WTC11 (cell line): Measurements from ENCODE around the gene ID3. TPM values are rescaled to one million over a fixed set of nuclear protein-coding genes. Genes with fewer than 3 reads are reported as not detected.

Experiments used
- ATAC-seq: fragments of 200-7000 bp; cut with Tn5 transposase; 2 replicates; pipeline ENCODE4 v1.10.0; 2021; ENCODE audit warnings: mild to moderate bottlenecking, moderate library complexity
- CTCF ChIA-PET: fragments of 300-600 bp; sonication (Branson Sonifier 250); formaldehyde crosslinking; loops from one replicate; lab custom pipeline; 2021; ENCODE audit warnings: antibody characterized with exemption; lab: Charles Lee
- POLR2A ChIA-PET: fragments of 350-600 bp; sonication (Branson Sonifier 250); formaldehyde crosslinking; loops from one replicate; lab custom pipeline; 2021; ENCODE audit warnings: antibody characterized with exemption; lab: Charles Lee
- DNase-seq: peaks from one replicate; pipeline ENCODE4 v3.0.0; 2021; ENCODE audit warnings: low spot score
- H3K27ac Mint-ChIP-seq: 2 replicates; pipeline ENCODE4 v1.8.0; 2021; ENCODE audit warnings: mixed read lengths
- H3K27me3 Mint-ChIP-seq: 2 replicates; pipeline ENCODE4 v1.8.0; 2021; ENCODE audit warnings: low read depth, mild to moderate bottlenecking, moderate library complexity, mixed read lengths
- H3K36me3 Mint-ChIP-seq: 2 replicates; pipeline ENCODE4 v1.8.0; 2021; ENCODE audit warnings: mixed read lengths
- H3K4me1 Mint-ChIP-seq: 2 replicates; pipeline ENCODE4 v1.8.0; 2022; ENCODE audit warnings: mixed read lengths
- H3K4me3 Mint-ChIP-seq: 2 replicates; pipeline ENCODE4 v1.8.0; 2021; ENCODE audit warnings: mild to moderate bottlenecking, moderate library complexity, mixed read lengths
- H3K9me3 Mint-ChIP-seq: 2 replicates; pipeline ENCODE4 v1.8.0; 2021; ENCODE audit warnings: mixed read lengths
- ATF1 ChIP-seq: sonication (generic); formaldehyde crosslinking; IDR thresholded peaks from 2 replicates; pipeline ENCODE4 v1.8.1; 2023; ENCODE audit warnings: mild to moderate bottlenecking, moderate library complexity, missing genetic modification reagents
- CREB1 ChIP-seq: sonication (generic); formaldehyde crosslinking; IDR thresholded peaks from 2 replicates; pipeline ENCODE4 v1.8.0; 2023; ENCODE audit warnings: mild to moderate bottlenecking, missing genetic modification reagents
- CREM ChIP-seq: sonication (generic); formaldehyde crosslinking; IDR thresholded peaks from 2 replicates; pipeline ENCODE4 v1.8.1; 2022; ENCODE audit warnings: mild to moderate bottlenecking, missing genetic modification reagents, moderate library complexity
- FOXK1 ChIP-seq: sonication (generic); formaldehyde crosslinking; IDR thresholded peaks from 2 replicates; pipeline ENCODE4 v1.8.0; 2022; ENCODE audit warnings: mild to moderate bottlenecking, moderate library complexity, missing genetic modification reagents
- GABPB1 ChIP-seq: sonication (generic); formaldehyde crosslinking; IDR thresholded peaks from 2 replicates; pipeline ENCODE4 v1.8.1; 2023; ENCODE audit warnings: mild to moderate bottlenecking, missing genetic modification reagents
- IRF2 ChIP-seq: sonication (generic); formaldehyde crosslinking; IDR thresholded peaks from 2 replicates; pipeline ENCODE4 v1.8.0; 2022; ENCODE audit warnings: low read depth, missing genetic modification reagents, borderline replicate concordance
- KAT7 ChIP-seq: sonication (generic); formaldehyde crosslinking; IDR thresholded peaks from 2 replicates; pipeline ENCODE4 v1.8.1; 2023; ENCODE audit warnings: missing genetic modification reagents, mild to moderate bottlenecking, borderline replicate concordance
- NFE2L1 ChIP-seq: sonication (generic); formaldehyde crosslinking; IDR thresholded peaks from 2 replicates; pipeline ENCODE4 v1.8.1; 2023; ENCODE audit warnings: missing genetic modification reagents
- SMAD4 ChIP-seq: sonication (generic); formaldehyde crosslinking; IDR thresholded peaks from 2 replicates; pipeline ENCODE4 v1.8.0; 2022; ENCODE audit warnings: mild to moderate bottlenecking, missing genetic modification reagents
- TEAD1 ChIP-seq: sonication (generic); formaldehyde crosslinking; IDR thresholded peaks from 2 replicates; pipeline ENCODE4 v1.8.0; 2022; ENCODE audit warnings: mild to moderate bottlenecking, missing genetic modification reagents
- ZNF138 ChIP-seq: sonication (generic); formaldehyde crosslinking; conservative IDR thresholded peaks from 2 replicates; pipeline ENCODE4 v1.8.1; 2022; ENCODE audit warnings: mild to moderate bottlenecking, moderate library complexity, missing genetic modification reagents
- ZNF232 ChIP-seq: sonication (generic); formaldehyde crosslinking; IDR thresholded peaks from 2 replicates; pipeline ENCODE4 v1.8.0; 2022; ENCODE audit warnings: mild to moderate bottlenecking, missing genetic modification reagents
- ZNF396 ChIP-seq: fragments of 250-450 bp; sonication (Bioruptor Pico); IDR thresholded peaks from 2 replicates; pipeline ENCODE4 v1.8.0; 2021; ENCODE audit warnings: mild to moderate bottlenecking, moderate library complexity, borderline replicate concordance
- ZNF416 ChIP-seq: fragments of 250-450 bp; sonication (Bioruptor Pico); IDR thresholded peaks from 2 replicates; pipeline ENCODE4 v1.9.0; 2021; ENCODE audit warnings: mild to moderate bottlenecking, inconsistent platforms
- ZNF423 ChIP-seq: fragments of 250-450 bp; sonication (Bioruptor Pico); IDR thresholded peaks from 2 replicates; pipeline ENCODE4 v2.1.2; 2022; ENCODE audit warnings: mild to moderate bottlenecking, moderate library complexity
- total RNA-seq: library from RNA; stranded (reverse); gene quantifications from 3 replicates; pipeline ENCODE4 v1.2.3, GENCODE V29; 2021
- TF ChIP-seq, protein P1 (sequence below): sonication (generic); formaldehyde crosslinking; IDR thresholded peaks from 2 replicates; pipeline ENCODE4 v1.8.1; 2023; ENCODE audit warnings: mild to moderate bottlenecking, missing genetic modification reagents
- TF ChIP-seq, protein P2 (sequence below): sonication (generic); formaldehyde crosslinking; IDR thresholded peaks from 2 replicates; pipeline ENCODE4 v1.8.0; 2022; ENCODE audit warnings: mild to moderate bottlenecking, missing genetic modification reagents
- TF ChIP-seq, protein P3 (sequence below): fragments of 250-450 bp; sonication (Bioruptor Pico); IDR thresholded peaks from 2 replicates; pipeline ENCODE4 v2.1.2; 2022; ENCODE audit warnings: mild to moderate bottlenecking, moderate library complexity
- TF ChIP-seq, protein P4 (sequence below): sonication (generic); formaldehyde crosslinking; IDR thresholded peaks from 2 replicates; pipeline ENCODE4 v1.8.1; 2023; ENCODE audit warnings: mild to moderate bottlenecking, missing genetic modification reagents
- TF ChIP-seq, protein P5 (sequence below): sonication (generic); formaldehyde crosslinking; IDR thresholded peaks from 2 replicates; pipeline ENCODE4 v1.8.0; 2023; ENCODE audit warnings: missing genetic modification reagents, mild to moderate bottlenecking, borderline replicate concordance

The ID3 gene
- total RNA-seq, 1 experiment from 2014 or later = 168 TPM

DNA sequence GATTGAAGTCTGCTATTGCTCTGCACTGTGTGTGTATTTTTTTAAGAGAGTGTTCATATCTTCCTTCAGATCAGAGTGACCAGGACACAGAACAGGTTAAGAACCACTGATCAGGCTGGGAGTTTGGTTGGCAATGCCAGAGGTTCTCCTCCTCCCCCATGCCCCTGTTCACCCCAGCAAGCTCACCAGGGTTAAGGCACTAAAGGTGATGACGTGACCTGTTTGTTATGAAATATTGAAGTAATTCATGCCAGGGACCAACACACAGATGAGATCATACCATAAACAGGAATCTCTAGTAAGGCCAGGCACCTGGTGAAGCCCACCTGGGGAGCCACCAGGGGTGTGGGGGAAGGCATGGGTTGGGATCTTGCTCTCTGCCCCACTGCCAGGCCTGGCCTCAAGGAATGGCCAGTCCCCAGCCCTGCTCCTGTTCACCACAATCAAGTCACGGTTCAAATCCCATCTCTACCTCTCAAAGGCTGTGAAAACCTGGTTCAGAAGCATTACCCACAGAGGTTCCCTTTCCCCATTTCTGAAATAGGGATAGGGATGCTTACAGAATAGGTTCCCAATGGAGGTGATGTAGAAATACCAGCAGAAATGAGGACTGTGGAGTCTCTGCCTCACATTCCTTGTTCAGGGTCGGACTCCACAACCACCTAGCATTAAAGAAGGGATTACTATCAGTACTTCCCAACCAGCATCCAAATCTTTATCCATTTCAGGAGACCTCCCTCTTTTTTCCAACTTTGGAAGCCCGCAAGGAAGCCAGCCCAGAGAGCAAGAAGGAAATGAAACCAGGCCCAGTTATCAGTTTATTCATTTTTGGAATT, 2.4 kb downstream of the ID3 start (continued):
- TF ChIP-seq, protein P1, sequence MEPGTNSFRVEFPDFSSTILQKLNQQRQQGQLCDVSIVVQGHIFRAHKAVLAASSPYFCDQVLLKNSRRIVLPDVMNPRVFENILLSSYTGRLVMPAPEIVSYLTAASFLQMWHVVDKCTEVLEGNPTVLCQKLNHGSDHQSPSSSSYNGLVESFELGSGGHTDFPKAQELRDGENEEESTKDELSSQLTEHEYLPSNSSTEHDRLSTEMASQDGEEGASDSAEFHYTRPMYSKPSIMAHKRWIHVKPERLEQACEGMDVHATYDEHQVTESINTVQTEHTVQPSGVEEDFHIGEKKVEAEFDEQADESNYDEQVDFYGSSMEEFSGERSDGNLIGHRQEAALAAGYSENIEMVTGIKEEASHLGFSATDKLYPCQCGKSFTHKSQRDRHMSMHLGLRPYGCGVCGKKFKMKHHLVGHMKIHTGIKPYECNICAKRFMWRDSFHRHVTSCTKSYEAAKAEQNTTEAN (CRISPR knock-in tag) = 0 out of 2 replicates have a peak, but pooled peaks have one; percentile 38
- TF ChIP-seq ZNF423 (CRISPR knock-in tag) (0 out of 2 replicates have a peak, but pooled peaks have one; percentile 8), NFE2L1 (CRISPR knock-in tag) (no peak)

DNA sequence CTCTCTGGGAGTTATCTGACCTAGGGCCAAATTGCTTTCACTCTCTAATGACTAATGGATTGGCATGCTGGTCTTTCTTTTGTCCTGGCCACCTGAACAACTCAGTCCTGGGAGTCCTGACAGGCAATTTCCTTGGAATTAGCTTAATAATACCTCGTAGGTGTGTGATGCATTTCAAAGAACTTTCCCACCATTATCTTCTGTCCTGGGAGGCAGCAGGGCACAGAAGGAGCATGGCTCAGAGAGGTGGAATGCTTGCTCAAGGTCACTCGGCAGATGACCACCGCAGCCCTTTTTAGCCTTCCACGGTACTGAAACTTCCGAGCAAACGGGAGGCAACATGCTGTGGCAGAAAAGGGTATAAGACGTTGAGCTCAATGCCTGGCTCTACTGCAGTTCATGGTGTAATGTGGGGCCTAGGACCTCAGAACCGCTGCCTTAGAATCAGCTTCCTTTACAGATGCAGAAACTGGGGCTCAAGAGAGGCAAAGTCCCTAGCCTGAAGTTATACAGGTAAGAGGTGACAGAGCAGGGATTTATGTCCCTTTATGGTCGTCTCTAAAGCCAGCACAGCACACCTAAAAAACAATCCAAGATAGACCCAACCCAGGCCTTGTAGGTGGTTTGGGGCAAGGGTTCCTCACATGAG, 3.2 kb downstream of the ID3 start:
- Mint-ChIP-seq H3K27ac (peak overlapping the region; percentile 98), H3K27me3 (no peaks in the 10 kb centered on the region; the same call in 1 of the 2 replicates), H3K36me3 (peaks cover 19% of the 10 kb centered on the region), H3K4me1 (peaks cover 73% of the 10 kb centered on the region), H3K9me3 (no peaks in the 10 kb centered on the region), H3K4me3 (peak overlapping the region; percentile 94)
- ChIA-PET CTCF (interaction anchor here (0.5 to 13.3 kb wide), 17 partner anchors 9 to 212 kb away, joined by 3 to 341 read pairs (median 5); partner anchors contain the start of genes HNRNPR and RPL11), POLR2A (interaction anchor here (0.8 to 7.7 kb wide), 16 partner anchors 8 to 81 kb away, joined by 3 to 100 read pairs (median 6); partner anchors contain the start of gene ASAP3)
- DNase-seq = peak; percentile 76
- ATAC-seq = peak; percentile 45
- TF ChIP-seq TEAD1 (CRISPR knock-in tag) (peak; percentile 97), ZNF232 (0 out of 2 replicates have a peak, but pooled peaks have one; percentile 10), GABPB1 (CRISPR knock-in tag) (no peak), SMAD4 (CRISPR knock-in tag) (no peak), ZNF416 (peak; percentile 90), ATF1 (no peak), ZNF396 (no peak), KAT7 (CRISPR knock-in tag) (no peak), FOXK1 (CRISPR knock-in tag) (peak; percentile 83), CREB1 (CRISPR knock-in tag) (no peak; the same call in 1 of the 2 replicates), IRF2 (no peak), ZNF138 (CRISPR knock-in tag) (no peak), CREM (peak; percentile 73; the same call in 1 of the 2 replicates)
- TF ChIP-seq, protein P2, sequence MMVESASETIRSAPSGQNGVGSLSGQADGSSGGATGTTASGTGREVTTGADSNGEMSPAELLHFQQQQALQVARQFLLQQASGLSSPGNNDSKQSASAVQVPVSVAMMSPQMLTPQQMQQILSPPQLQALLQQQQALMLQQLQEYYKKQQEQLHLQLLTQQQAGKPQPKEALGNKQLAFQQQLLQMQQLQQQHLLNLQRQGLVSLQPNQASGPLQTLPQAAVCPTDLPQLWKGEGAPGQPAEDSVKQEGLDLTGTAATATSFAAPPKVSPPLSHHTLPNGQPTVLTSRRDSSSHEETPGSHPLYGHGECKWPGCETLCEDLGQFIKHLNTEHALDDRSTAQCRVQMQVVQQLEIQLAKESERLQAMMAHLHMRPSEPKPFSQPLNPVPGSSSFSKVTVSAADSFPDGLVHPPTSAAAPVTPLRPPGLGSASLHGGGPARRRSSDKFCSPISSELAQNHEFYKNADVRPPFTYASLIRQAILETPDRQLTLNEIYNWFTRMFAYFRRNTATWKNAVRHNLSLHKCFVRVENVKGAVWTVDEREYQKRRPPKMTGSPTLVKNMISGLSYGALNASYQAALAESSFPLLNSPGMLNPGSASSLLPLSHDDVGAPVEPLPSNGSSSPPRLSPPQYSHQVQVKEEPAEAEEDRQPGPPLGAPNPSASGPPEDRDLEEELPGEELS (CRISPR knock-in tag) = no peak; the same call in 1 of the 2 replicates
- TF ChIP-seq, protein P3, sequence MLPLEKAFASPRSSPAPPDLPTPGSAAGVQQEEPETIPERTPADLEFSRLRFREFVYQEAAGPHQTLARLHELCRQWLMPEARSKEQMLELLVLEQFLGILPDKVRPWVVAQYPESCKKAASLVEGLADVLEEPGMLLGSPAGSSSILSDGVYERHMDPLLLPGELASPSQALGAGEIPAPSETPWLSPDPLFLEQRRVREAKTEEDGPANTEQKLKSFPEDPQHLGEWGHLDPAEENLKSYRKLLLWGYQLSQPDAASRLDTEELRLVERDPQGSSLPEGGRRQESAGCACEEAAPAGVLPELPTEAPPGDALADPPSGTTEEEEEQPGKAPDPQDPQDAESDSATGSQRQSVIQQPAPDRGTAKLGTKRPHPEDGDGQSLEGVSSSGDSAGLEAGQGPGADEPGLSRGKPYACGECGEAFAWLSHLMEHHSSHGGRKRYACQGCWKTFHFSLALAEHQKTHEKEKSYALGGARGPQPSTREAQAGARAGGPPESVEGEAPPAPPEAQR (CRISPR knock-in tag) = no peak
- TF ChIP-seq, protein P4, sequence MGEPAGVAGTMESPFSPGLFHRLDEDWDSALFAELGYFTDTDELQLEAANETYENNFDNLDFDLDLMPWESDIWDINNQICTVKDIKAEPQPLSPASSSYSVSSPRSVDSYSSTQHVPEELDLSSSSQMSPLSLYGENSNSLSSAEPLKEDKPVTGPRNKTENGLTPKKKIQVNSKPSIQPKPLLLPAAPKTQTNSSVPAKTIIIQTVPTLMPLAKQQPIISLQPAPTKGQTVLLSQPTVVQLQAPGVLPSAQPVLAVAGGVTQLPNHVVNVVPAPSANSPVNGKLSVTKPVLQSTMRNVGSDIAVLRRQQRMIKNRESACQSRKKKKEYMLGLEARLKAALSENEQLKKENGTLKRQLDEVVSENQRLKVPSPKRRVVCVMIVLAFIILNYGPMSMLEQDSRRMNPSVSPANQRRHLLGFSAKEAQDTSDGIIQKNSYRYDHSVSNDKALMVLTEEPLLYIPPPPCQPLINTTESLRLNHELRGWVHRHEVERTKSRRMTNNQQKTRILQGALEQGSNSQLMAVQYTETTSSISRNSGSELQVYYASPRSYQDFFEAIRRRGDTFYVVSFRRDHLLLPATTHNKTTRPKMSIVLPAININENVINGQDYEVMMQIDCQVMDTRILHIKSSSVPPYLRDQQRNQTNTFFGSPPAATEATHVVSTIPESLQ (CRISPR knock-in tag) = no peak
- TF ChIP-seq, protein P5, sequence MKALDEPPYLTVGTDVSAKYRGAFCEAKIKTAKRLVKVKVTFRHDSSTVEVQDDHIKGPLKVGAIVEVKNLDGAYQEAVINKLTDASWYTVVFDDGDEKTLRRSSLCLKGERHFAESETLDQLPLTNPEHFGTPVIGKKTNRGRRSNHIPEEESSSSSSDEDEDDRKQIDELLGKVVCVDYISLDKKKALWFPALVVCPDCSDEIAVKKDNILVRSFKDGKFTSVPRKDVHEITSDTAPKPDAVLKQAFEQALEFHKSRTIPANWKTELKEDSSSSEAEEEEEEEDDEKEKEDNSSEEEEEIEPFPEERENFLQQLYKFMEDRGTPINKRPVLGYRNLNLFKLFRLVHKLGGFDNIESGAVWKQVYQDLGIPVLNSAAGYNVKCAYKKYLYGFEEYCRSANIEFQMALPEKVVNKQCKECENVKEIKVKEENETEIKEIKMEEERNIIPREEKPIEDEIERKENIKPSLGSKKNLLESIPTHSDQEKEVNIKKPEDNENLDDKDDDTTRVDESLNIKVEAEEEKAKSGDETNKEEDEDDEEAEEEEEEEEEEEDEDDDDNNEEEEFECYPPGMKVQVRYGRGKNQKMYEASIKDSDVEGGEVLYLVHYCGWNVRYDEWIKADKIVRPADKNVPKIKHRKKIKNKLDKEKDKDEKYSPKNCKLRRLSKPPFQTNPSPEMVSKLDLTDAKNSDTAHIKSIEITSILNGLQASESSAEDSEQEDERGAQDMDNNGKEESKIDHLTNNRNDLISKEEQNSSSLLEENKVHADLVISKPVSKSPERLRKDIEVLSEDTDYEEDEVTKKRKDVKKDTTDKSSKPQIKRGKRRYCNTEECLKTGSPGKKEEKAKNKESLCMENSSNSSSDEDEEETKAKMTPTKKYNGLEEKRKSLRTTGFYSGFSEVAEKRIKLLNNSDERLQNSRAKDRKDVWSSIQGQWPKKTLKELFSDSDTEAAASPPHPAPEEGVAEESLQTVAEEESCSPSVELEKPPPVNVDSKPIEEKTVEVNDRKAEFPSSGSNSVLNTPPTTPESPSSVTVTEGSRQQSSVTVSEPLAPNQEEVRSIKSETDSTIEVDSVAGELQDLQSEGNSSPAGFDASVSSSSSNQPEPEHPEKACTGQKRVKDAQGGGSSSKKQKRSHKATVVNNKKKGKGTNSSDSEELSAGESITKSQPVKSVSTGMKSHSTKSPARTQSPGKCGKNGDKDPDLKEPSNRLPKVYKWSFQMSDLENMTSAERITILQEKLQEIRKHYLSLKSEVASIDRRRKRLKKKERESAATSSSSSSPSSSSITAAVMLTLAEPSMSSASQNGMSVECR (CRISPR knock-in tag) = peak; percentile 51; the same call in 1 of the 2 replicates
